ENCODE data around the gene AFAP1.

GRCh38 chr4:7719354-7720174 lies 220.1 kb downstream of the AFAP1 start:
- TF ChIP-seq CTCF (conservative IDR thresholded peaks at IDR 0.05; ENCODE audit: low read depth, low read length) (peak; percentile 73), POLR2A (IDR thresholded peaks at IDR 0.05; ENCODE audit: low read depth, low read length) (no peak), RCOR1 (IDR thresholded peaks at IDR 0.05; ENCODE audit: insufficient replicate concordance, low read length) (no peak), FOS (IDR thresholded peaks at IDR 0.05; ENCODE audit: low read depth, low read length) (no peak), CHD1 (IDR thresholded peaks at IDR 0.05; ENCODE audit: low read depth, low read length) (no peak), MAZ (IDR thresholded peaks at IDR 0.05; ENCODE audit: borderline replicate concordance, low read depth, low read length) (no peak), BHLHE40 (IDR thresholded peaks at IDR 0.05; ENCODE audit: low read depth, low read length) (no peak), CEBPB (IDR thresholded peaks at IDR 0.05; ENCODE audit: low read depth, low read length) (no peak), MAFK (IDR thresholded peaks at IDR 0.05; ENCODE audit: low read depth, low read length) (no peak), RFX5 (IDR thresholded peaks at IDR 0.05; ENCODE audit: low read depth, low read length) (no peak), SMC3 (IDR thresholded peaks at IDR 0.05; ENCODE audit: low read depth, low read length) (peak; percentile 77), USF2 (IDR thresholded peaks at IDR 0.05; ENCODE audit: low read depth, low read length) (no peak), MXI1 (IDR thresholded peaks at IDR 0.05; ENCODE audit: borderline replicate concordance, low read depth, low read length) (no peak), ELK1 (IDR thresholded peaks at IDR 0.05; ENCODE audit: borderline replicate concordance, low read depth, low read length) (no peak)

Measured in IMR-90 (cell line).